DOHH2 (cell line): Measurements from ENCODE around the gene KCNMA1.

Experiments
- CTCF ChIP-seq: fragments of 200-600 bp; sonication (generic); IDR thresholded peaks from one replicate; pipeline ENCODE4 v1.5.1; 2014; ENCODE audit warnings: antibody characterized with exemption, mild to moderate bottlenecking, low read depth, low read length; ENCODE audit not compliant: poor library complexity, severe bottlenecking
- EZH2phosphoT487 ChIP-seq: fragments of 200-600 bp; sonication (generic); IDR thresholded peaks from 2 replicates; pipeline ENCODE4 v1.6.1; 2017; ENCODE audit warnings: borderline replicate concordance, mild to moderate bottlenecking, antibody characterized with exemption, low read length, moderate library complexity, mixed read lengths

- TF ChIP-seq CTCF (no peak), EZH2phosphoT487 (no peak)
Observed at GRCh38 chr10:77261146-77261545, 376.5 kb downstream of the KCNMA1 start.
